GDM1 (cell line): Measurements from ENCODE around the gene ORM2.
"Not testable (repeated sequence)": the region's sequence is repeated elsewhere in the genome, so short reads cannot be mapped to it uniquely, and the experiment has no call there.

Experiments
- DNase-seq: peaks from one replicate; lab custom pipeline; 2025; lab: John Stamatoyannopoulos, UW

ORM2 gene

DNA sequence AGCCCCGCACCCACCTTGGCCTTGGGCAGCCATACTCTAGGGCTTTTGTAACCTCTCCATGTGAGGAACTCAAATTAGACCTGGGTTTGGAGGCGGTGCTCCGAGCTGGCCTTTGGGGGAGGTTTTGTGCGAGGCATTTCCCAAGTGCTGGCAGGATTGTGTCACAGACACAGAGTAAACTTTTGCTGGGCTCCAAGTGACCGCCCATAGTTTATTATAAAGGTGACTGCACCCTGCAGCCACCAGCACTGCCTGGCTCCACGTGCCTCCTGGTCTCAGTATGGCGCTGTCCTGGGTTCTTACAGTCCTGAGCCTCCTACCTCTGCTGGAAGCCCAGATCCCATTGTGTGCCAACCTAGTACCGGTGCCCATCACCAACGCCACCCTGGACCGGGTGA lies at the start of gene ORM2:
ORM2 (plus strand) TSS at position 245 of the 398 bp plus-strand sequence; CDS start at position 281, 36 bp downstream.
- DNase-seq = not testable (repeated sequence)

DNA sequence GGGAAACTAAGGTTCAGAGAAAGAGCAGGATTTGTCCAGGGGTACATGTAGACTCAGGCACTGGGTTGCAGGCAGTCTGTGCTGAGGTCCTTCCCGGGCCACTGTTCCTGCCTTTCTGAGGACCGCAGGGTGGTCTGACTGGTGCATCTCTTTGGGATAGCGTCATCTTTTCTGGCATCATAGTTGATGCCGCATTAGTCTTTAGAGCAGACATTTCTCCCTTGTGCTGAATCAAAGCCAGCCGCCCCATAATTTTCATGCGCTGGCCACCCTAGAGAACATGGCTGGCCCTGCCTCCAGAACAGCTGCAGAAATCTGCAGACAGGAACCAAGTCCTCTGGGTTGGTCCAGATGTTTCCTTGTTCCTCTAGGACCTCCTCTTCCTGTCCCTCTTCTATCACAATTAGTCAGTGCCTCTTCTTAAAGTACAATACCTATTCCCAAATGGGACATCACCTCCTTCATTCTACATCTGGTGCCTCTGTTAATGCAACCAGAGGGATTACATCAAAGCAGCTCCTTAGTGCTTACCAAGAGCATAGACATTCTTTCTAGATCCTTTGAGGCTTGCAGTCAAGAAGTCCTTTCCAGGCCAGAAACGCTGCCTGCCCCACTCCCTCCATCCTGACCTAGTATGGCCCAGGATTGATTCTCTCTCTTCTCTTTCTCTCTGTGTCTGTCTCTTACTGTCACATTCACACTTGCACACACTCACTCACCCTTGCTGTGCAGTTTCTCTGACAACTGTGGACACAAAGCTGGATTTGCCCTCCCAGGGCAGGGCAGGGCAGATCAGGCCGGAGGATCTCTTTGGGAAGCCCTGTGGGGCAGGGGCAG lies 48.8 kb upstream of the ORM2 start:
- DNase-seq = no peak

DNA sequence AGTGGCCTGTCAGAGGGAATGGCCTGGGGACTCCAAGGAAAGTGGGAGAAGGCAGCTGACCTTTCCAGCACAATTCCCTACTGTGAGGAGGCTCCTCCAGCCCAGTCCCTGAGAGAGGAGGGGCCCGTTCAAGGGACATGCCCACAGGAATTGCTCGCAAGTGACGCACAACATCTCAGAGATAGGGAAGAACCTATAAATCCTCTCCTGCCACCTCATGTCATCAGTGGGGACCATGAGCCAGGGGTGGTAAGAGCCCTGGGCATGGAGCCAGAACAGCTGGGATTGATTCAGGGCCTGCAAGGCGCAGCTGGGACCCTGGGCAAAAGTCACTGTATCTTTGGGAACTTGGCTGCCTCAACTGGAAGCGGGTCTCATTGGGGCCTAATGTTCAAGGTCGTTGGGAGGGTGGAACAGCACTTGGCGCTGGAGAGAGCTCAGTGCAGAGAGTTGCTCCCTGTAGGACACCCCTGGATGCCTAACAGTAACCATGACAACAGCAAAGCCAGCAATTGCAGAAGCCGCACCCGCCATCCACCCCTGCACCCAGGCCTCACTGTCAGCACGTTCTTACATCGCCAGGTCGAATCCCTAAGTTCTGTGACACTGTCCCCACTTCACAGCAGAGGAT lies 48.1 kb upstream of the ORM2 start:
- DNase-seq = no peak

DNA sequence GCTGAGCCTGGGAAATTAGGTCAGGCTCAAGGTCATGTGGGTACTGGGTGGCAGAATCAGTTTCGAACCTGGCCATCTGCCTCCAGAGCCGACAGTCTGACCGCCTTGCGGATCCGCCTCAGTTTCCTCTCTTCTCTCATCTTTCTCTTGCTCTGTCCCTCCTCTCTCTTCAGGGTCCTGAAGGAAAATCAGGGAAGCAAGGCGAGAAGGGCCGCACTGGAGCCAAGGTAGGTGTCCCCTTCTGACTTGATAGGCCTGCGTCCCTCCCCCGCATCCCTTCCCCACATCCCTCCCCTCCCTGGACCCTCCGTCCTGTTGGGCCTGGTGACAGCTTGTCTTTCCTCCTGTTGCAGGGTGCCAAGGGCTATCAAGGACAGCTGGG lies 47.6 kb upstream of the ORM2 start:
- DNase-seq = no peak

DNA sequence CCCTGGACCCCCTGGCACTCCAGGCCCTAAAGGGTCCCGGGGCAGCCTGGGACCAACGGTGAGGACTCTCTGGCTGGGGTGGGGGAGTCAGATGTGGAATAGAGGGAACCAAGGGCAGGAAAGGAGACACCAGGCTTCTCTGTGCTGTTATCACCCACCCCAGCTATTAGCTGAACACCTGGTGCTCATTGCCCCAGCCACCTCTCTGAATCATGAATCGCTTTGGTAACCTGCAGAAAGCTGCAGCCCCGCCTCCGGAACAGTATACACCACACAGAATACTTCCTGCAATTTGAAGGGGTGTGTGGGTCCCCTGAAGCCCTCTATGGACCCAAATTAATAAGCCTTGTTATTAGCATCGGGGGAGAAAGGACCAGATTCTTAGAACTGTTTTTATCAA lies 47.2 kb upstream of the ORM2 start:
- no peak for DNase-seq

DNA sequence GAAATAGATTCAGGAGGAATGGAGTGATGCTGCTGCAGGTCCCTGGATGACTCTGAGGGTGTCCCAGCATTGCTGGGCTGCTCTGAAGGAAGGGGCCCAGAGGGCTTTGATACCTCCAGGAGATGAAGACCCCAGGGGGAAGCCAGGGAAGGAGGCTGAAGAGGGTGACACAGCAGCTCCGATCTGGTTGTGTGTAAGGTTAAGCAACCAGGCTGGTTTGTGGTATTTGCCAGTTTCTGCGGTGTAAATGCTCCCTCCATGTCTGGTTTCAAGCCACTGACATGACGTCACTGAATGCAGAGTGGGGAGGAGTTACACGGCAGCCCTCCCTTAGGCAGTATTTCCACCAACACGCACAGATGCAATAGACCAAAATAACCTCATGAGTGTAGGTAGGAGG lies 46.7 kb upstream of the ORM2 start:
- peak; percentile 10 for DNase-seq

DNA sequence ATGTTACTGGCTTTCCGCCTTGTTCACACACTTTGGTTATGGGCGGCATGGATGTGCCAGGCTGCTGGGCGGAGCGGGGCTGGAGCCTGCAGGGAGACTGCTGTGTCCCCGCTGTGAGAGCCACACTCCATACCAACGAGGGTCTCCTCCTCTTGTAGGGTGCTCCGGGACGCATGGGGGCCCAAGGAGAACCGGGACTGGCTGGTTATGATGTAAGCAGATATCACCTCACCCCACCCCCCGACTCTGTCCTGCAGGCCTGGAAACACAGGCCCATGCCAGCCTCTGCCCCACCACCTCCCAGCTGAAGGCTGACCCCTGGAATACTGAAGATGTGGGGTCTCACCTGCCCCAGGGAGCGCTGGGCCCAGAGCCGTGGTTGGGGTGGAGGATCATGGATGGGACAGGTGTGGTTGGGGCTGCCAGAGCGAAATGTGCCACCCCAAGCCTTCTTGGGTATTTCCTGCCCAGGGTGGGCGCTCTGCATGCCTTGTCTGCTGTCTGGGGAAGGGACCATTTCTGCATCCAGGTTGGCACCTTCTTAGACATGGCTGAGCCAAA lies 46.0 kb upstream of the ORM2 start:
- no peak for DNase-seq

DNA sequence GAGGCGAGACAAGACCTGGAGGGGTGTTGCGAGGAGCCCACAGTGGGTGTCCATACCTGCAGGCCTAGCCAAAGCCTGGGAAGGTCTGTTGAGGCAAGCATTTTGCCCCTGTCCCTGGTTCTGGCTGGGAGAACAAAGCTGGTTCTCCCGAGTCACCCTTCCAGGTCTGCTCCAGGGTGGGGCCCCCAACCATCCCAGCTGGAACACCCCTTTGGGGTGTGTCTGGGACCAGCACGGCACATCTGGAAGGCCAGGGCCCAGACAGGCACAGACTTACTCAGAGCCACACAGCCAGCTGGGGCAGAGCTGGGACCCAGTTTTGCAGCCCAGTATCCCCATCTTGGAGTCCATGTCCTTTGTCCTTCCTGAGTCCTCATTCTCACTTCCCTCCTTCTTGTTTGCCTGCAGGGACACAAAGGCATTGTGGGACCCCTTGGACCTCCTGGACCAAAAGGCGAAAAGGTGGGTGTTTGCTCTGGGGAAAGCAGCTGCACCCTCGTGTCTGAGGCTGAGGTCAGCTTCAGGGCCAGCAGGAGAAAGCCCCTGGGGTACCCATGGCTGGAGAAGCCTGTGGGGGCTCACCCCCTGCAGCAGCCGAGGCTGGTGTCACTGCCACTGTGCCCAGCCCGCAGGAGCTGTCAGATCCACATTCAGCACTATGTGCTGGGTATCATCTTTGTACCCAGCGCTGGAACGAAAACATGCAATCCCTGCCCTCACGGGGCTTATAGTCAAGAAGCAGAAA lies 45.2 kb upstream of the ORM2 start:
- no peak for DNase-seq

DNA sequence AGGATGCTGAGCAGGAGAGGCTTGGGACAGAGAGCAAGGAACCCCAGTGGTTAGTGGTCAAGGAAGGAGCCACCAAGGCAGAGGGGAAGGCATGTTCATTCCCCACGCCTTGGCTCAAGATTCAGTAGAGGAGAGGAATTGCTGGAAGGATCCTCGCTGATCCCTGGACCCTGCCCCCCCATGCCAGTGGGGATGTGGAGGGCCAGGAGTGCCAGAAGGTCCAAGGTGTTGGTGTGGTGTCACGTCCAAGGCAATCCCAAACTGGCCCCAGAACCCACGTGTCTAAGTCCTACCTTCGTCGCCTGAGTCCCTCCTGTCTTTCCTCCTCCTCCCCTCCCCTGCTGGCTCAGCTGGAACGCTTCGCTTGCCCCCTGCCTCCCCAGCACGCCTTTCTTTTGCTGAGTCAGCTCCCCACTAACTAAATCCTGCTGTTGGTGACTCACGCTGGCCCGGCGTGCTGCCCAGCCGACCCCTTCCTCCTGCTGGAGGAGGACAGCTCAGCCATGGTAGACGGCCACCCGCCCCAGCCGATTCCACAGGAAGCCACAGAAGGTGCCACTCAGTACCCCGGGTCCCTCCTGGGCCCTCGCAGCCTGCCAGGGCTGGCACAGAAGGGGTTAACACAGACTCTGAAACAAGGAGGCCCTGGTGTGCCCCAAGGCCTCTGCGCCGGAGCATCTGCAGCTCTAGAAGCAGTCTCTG lies 44.4 kb upstream of the ORM2 start:
- DNase-seq = no peak

DNA sequence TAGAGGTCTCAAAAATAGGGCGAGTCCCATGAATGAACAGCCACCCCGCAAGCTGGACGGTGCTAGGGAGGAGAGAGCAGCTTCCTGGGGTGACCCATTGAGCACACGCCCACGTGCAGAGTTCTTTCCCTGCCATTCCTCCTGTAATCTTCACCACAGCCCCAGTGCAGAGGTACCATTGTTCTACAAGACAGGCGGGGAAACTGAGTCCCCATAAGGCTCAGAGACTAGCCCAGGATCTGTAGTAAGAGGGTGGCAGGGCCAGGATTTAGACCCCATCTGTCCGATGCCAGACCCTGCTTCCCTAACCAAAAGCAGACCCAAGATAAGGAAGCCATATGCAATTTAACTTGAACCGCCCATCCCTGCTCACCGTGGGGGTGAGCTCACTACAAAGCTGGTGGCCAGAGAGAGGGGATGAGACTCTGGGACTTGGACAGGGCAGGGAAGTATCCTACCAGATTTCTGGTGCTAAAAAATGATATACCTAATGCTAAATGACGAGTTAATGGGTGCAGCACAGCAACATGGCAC lies 43.5 kb upstream of the ORM2 start:
- DNase-seq = no peak

DNA sequence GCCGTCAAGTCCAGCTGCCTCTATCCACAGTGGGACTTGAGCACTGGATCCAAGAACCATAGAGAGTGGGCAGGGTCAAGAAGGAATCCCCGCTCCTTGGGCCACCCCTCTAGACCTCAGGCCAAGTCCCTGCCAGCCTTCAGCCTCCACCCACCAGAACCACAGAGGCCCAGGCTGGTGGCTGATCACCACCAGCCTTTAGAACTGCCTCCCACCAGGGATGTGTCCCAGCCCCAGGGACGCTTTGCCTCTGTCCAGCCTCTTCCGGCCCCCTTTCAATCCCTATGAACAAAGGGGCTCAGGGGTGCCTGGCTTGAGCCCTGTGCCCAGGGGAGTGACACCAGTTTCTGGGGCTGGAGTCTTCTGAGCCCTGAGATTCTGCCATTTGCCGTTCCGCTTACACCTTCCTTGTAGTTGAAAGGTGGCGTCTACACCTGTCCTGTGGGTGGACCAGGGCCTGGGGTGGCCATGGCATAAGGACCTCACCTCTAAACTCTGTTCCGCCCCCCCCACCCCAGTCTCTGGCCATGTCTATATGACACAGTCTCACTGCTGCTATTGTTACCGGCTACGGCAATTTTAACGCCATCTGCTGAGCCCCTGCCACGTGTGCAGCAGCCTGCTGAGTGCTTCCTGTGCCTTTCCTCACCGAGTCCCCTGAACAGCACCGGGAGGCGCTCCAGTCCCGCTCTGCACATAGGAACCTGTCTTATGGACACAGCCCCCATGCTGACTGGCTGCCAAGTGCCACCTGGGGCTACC lies 42.5 kb upstream of the ORM2 start:
- no peak for DNase-seq

DNA sequence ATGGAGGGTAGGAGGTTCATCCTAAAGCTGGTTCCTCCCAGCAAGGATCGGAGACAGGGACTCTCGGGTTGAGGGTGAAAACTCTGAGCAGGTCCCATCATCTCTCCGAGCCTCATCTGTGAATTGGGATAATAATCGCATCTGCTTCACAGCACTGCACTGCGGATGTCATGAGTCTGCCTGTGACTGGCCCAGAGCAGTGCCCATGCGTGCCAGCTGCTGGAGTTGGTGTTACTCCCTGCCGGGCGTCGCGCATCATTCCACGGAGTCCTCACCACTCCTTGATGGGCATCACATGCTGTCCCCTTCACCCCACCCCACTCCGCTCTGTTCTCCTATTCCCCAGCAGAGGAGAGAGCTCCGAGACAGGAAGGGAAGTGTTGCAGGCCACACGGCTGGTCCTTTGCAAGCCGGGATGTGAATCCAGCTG lies 41.9 kb upstream of the ORM2 start:
- DNase-seq = no peak

DNA sequence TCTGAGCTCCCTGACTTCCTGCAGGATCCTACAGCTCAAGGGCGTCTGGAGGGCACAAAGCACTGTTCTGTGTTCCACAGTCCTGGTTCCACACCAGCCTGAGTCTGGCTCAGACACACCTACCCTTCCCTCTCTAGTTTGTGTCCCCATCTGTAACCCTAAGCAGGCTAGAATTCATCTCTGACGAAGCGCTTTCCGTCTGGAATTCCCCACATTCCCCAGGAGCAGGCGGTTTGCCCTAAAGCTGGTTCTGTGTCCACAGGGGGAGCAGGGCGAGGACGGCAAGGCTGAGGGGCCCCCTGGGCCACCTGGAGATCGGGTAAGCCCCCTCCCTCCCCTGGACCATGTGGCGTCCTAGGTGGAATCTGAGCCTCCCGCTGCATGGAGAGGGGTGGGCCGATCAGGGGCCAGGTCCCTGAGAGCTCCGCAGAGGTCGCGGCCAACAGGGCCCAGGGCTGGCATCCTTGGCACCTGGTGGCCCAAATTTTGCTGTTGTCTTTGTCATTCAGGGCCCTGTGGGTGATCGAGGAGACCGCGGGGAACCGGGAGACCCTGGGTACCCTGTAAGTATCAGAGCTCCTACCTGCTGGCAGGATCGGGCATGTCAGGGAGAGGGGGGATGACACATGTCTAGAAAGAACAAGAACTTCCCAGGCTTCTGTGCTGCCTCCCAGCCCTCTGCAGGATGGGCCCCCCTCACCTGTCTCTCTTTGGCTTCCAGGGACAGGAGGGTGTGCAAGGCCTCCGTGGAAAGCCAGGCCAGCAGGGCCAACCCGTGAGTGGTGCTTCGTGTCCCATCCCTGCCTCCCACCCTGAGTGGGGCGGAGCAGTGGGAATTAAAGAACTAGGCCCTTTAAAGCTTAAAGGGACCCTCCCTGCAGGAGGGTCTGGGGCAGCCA lies 41.2 kb upstream of the ORM2 start:
- DNase-seq = no peak

DNA sequence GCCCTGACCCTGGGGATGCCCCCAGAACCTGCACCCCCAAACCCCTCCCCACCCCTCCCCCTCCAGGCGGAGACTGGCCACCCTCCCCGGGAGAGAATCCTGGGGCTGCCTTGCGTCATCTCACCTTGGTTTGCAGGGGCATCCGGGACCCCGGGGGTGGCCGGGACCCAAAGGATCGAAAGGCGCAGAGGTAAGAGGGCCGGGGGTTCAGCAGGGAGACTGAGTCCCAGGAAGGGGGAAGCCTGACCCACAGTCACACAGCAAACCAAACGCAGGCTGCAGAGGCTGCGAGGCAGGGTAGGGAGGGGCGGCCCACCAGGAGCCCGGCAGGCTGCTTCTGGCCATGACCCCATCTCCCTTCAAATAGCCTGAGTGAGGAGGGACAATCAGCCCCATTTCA lies 40.6 kb upstream of the ORM2 start:
- DNase-seq = no peak

DNA sequence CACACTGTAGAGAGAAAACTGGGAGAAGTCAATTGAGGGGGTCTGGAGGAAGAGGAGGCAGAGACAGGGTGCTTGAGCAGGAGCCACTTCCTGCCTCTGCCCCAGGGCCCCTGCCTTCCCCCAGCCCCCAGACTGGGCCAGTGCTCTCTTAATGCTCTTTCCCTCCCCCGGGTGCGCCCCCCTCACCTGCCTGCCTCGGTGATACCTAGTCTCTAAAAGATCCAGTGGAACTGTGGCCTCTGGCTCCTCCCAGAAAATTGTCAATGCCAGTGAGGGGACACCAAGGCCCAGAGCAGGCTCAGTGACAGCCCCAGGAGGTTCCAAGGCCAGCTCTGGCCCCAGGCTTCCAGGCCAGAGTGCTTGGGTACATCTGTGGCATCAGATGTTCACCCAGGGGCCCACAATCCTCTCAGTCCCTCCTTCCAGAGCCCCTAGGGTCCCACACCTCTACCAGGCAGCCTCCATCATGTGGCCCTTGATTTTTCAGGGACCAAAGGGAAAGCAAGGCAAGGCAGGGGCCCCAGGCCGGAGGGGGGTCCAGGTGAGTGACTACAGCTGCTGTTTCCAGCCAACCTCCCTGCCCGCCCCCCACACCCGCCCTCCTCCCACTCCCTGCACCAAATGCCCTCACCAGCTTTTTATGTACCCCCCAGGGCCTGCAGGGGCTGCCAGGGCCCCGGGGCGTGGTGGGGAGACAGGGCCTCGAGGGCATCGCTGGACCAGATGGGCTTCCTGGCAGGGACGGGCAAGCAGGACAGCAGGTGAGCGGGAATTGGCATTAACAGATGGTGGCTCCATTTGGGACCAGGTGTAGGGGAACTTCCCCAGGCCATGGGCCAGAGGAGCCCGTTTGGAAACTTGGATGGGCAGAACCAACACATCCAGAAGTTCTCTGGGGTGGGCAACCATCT lies 39.8 kb upstream of the ORM2 start:
- DNase-seq = no peak

DNA sequence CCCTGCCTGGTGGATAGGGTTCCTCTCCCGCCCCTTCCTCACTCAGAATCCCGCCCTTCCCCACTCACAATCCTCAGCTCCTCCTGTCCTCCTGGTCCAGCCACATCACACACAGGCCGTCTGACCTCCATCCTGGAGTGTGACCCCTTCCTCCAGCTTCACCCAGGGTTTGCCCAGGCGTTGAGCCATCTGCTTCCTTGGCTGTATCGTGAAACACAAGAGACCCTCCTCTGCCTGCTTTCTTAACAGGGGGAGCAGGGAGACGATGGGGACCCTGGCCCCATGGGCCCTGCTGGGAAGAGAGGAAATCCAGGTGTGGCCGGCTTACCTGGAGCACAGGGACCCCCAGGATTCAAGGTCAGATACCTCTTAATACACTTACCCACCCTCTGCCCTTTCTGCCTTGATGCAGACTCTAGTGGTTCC lies 39.1 kb upstream of the ORM2 start:
- DNase-seq = no peak

DNA sequence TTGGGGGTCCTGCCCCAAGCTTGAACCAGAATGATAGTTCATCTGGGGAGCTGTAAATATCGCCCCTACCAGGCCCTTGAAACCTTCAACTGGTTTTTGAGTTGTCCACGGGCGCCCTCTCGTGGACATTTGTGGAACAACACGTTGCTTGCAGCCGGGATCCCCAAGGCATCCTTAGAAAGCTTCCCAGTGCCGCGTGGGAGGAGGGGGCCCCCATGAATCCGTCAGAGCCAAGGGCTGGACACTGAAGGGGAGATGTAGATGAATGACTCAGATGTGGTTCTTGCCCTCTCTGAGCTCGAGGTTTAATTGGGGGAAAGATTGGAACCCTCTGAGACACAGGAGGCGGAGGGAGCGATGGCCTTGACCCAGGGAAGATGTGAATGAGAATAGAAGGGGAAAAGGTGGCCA lies 38.6 kb upstream of the ORM2 start:
- peak; percentile 3 for DNase-seq

DNA sequence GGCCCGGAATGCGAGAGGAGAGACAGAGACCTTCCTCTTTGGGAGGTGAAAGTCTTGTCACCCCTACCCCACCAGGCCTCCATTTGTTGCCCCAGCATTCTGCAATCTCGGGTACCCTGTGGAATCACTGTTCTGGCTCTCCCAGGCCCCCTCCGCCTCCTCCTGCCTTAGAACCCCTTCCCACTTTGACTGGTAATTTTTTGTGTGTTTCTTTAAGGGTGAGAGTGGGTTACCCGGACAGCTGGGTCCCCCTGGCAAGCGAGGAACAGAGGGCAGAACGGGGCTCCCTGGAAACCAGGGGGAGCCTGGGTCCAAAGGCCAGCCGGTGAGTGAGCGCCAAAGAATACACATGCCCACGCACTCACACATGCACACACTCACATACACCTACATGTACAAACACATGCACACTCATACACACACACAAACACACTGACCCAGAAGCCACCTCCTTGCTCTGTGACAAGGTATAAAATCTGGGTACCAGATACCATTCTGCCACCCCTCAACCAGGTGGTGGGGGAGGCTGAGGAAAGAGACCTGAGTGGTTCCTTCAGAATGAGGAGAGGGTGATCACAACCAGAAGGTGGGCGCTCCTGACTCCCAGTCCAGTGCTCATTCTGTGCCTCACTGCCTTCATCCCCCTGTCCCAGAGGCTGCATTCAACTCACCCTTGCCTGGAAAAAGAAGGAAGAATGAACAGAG lies 37.6 kb upstream of the ORM2 start:
- no peak for DNase-seq
